Tibial nerve (tissue), 4 donors: ENCODE measurements around the gene FSTL1.

Experiments used
- CTCF ChIP-seq, 5 experiments: fragments of 200-600 bp in 3 of 5; fragments of 450-650 bp in 2 of 5; sonication (generic) in 3 of 5; IDR thresholded peaks; one replicate each; pipeline ENCODE4 v1.5.1; 2016 to 2019; ENCODE audit warnings: antibody characterized with exemption in 5 of 5, mild to moderate bottlenecking in 3 of 5, moderate library complexity in 2 of 5
- EP300 ChIP-seq, 2 donors: sonication (generic); formaldehyde crosslinking; IDR thresholded peaks; one replicate each; pipeline ENCODE4 v1.6.1; 2017; ENCODE audit warnings: antibody characterized with exemption in 2 of 2, mild to moderate bottlenecking in 1 of 2
- POLR2A ChIP-seq, 2 donors: fragments of 450-650 bp; IDR thresholded peaks; one replicate each; pipeline ENCODE4 v1.6.1; 2017; ENCODE audit warnings: antibody characterized with exemption in 2 of 2, mild to moderate bottlenecking in 2 of 2, moderate library complexity in 2 of 2

DNA sequence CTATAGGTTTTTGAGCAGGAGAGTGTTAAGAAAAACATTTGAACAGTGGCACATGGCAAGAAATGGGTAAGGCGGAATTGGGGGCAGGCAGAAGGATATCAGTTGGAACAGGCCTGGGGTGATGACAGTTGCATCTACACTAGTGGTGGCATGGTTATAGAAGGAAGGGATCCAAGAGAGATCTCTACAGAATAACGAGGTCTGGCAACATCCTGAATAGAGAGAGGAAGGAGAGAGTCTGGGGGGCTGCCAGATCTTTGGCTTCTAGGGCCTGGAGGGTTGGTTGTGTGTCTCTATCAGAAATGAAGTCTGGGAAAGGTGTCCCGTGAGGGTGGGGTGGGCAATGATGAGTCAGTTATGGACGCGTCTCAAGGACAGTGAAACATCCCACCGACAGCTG is 26.3 kb downstream of the FSTL1 start:
- no peak for TF ChIP-seq CTCF (IDR thresholded peaks at IDR 0.05)
- no peak for TF ChIP-seq POLR2A (IDR thresholded peaks at IDR 0.05)
- TF ChIP-seq EP300 (IDR thresholded peaks at IDR 0.05): no peak
